HG03565 (cell line): ENCODE results near the gene SERPINB1.
"Not testable (repeated sequence)": the region's sequence is repeated elsewhere in the genome, so short reads cannot be mapped to it uniquely, and the experiment has no call there.

ENCODE experiments used
- ATAC-seq: cut with Tn5 transposase; IDR thresholded peaks from one replicate; pipeline ENCODE4 v1.9.1; 2021; ENCODE audit warnings: mild to moderate bottlenecking, moderate library complexity; ENCODE audit not compliant: unreplicated experiment

Gene SERPINB1

GRCh38 chr6:2819115-2819514 lies 22.5 kb downstream of the SERPINB1 start:
- no peak for ATAC-seq

GRCh38 chr6:2818593-2818992 lies 23.1 kb downstream of the SERPINB1 start:
- ATAC-seq: no peak

GRCh38 chr6:2817903-2818443 lies 23.7 kb downstream of the SERPINB1 start:
- ATAC-seq: no peak

- ATAC-seq: no peak
Observed at GRCh38 chr6:2816158-2816557, 25.5 kb downstream of the SERPINB1 start.

GRCh38 chr6:2812695-2813094 lies 29.0 kb downstream of the SERPINB1 start:
- ATAC-seq: no peak

- no peak for ATAC-seq
Observed at GRCh38 chr6:2810092-2810671, 31.5 kb downstream of the SERPINB1 start.

GRCh38 chr6:2809015-2809414 lies 32.6 kb downstream of the SERPINB1 start:
- no peak for ATAC-seq

- ATAC-seq: no peak
Observed at GRCh38 chr6:2807342-2808090, 34.1 kb downstream of the SERPINB1 start.

GRCh38 chr6:2806644-2807043 lies 35.0 kb downstream of the SERPINB1 start:
- ATAC-seq: no peak

- ATAC-seq: no peak
Observed at GRCh38 chr6:2805031-2805430, 36.6 kb downstream of the SERPINB1 start.

GRCh38 chr6:2804516-2804915 lies 37.1 kb downstream of the SERPINB1 start:
- ATAC-seq: no peak

GRCh38 chr6:2803731-2804429 lies 37.8 kb downstream of the SERPINB1 start:
- no peak for ATAC-seq

GRCh38 chr6:2802521-2803060 lies 39.1 kb downstream of the SERPINB1 start:
- ATAC-seq: no peak

GRCh38 chr6:2801687-2802086 lies 40.0 kb downstream of the SERPINB1 start:
- ATAC-seq: not testable (repeated sequence)

- ATAC-seq: no peak
Observed at GRCh38 chr6:2800552-2801316, 40.9 kb downstream of the SERPINB1 start.

- no peak for ATAC-seq
Observed at GRCh38 chr6:2799936-2800527, 41.6 kb downstream of the SERPINB1 start.

- ATAC-seq: no peak
Observed at GRCh38 chr6:2798586-2799134, 43.0 kb downstream of the SERPINB1 start.

- ATAC-seq: no peak
Observed at GRCh38 chr6:2797564-2798031, 44.1 kb downstream of the SERPINB1 start.

- ATAC-seq: no peak
Observed at GRCh38 chr6:2796861-2797260, 44.8 kb downstream of the SERPINB1 start.

- no peak for ATAC-seq
Observed at GRCh38 chr6:2795956-2796355, 45.7 kb downstream of the SERPINB1 start.
